IPS-15b (cell line): ENCODE measurements around the gene TEAD2.
A peak's percentile ranks its signal among the peaks of the same experiment; 100 is the strongest.

Source experiments
- H3K27me3 ChIP-seq: one replicate; pipeline ENCODE4 v1.6.1; 2013; ENCODE audit warnings: low read length; ENCODE audit not compliant: control insufficient read depth, insufficient read depth
- H3K36me3 ChIP-seq: one replicate; pipeline ENCODE4 v1.6.1; 2013; ENCODE audit warnings: low read length; ENCODE audit not compliant: control insufficient read depth, insufficient read depth
- H3K4me1 ChIP-seq: one replicate; pipeline ENCODE4 v1.6.1; 2013; ENCODE audit warnings: mild to moderate bottlenecking, low read length; ENCODE audit not compliant: control insufficient read depth, insufficient read depth
- H3K4me3 ChIP-seq: one replicate; pipeline ENCODE4 v1.5.1; 2013; ENCODE audit warnings: low read depth, low read length
- H3K9ac ChIP-seq: one replicate; pipeline ENCODE4 v1.6.1; 2013; ENCODE audit warnings: low read depth, mild to moderate bottlenecking, low read length
- H3K9me3 ChIP-seq: one replicate; pipeline ENCODE4 v1.6.1; 2013; ENCODE audit warnings: mild to moderate bottlenecking, low read length; ENCODE audit not compliant: control insufficient read depth, insufficient read depth

TEAD2 gene

GRCh38 chr19:49340865-49341718 is 21.1 kb downstream of the TEAD2 start:
- Histone ChIP-seq H3K9ac (no peak overlapping the region), H3K27me3 (peaks cover 17% of the 10 kb centered on the region), H3K4me1 (peaks cover 4% of the 10 kb centered on the region), H3K4me3 (no peak overlapping the region), H3K36me3 (peaks cover 33% of the 10 kb centered on the region), H3K9me3 (no peaks in the 10 kb centered on the region)

DNA sequence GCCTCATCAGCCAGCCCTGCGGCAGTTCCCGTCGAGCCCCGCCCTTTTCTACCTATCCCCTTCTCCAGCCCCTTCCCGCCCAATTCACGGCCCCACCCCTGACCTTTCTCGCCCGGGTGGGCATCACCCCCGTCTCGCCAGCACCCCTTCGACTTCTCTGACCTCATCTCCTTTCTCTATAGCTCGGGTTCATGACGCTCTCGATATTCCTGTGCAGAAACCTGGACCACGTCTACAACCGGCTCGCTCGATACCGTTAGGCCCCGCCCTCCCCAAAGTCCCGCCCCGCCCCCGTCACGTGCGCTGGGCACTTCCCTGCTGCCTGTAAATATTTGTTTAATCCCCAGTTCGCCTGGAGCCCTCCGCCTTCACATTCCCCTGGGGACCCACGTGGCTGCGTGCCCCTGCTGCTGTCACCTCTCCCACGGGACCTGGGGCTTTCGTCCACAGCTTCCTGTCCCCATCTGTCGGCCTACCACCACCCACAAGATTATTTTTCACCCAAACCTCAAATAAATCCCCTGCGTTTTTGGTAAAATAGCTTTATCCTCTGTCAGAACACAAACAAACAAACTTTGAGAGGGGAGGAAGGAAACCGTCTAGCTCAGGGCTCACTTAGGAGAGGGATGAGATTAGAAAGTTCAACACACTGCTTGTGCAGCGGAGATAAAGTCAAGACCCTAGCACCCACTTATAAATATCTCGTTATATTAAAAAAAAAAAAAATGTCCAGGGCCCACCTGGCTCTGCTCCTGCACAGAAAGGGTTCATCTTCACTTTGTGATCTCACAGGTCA is 21.9 kb downstream of the TEAD2 start:
- Histone ChIP-seq H3K4me3 (peak overlapping the region; percentile 51), H3K27me3 (peaks cover 17% of the 10 kb centered on the region), H3K9ac (no peak overlapping the region), H3K36me3 (peaks cover 29% of the 10 kb centered on the region), H3K4me1 (peaks cover 5% of the 10 kb centered on the region), H3K9me3 (no peaks in the 10 kb centered on the region)

- H3K9me3 ChIP-seq = no peaks in the 10 kb centered on the region
- peak overlapping the region; percentile 69 for H3K4me3 ChIP-seq
- H3K27me3 ChIP-seq = peaks cover 17% of the 10 kb centered on the region
- H3K4me1 ChIP-seq = peaks cover 5% of the 10 kb centered on the region
- H3K9ac ChIP-seq = no peak overlapping the region
- peaks cover 21% of the 10 kb centered on the region for H3K36me3 ChIP-seq
These were observed 22.7 kb downstream of the TEAD2 start for GRCh38 chr19:49339301-49340068.

- H3K9me3 ChIP-seq = no peaks in the 10 kb centered on the region
- peaks cover 5% of the 10 kb centered on the region for H3K4me1 ChIP-seq
- H3K4me3 ChIP-seq = peak overlapping the region; percentile 71
- H3K27me3 ChIP-seq = peaks cover 17% of the 10 kb centered on the region
- H3K9ac ChIP-seq = no peak overlapping the region
- peaks cover 19% of the 10 kb centered on the region for H3K36me3 ChIP-seq
These were observed 23.4 kb downstream of the TEAD2 start for GRCh38 chr19:49338691-49339300.

GRCh38 chr19:49338023-49338677 is 24.1 kb downstream of the TEAD2 start:
- Histone ChIP-seq H3K27me3 (peaks cover 17% of the 10 kb centered on the region), H3K4me3 (peak overlapping the region; percentile 71), H3K9ac (no peak overlapping the region), H3K36me3 (peaks cover 14% of the 10 kb centered on the region), H3K9me3 (no peaks in the 10 kb centered on the region), H3K4me1 (peaks cover 5% of the 10 kb centered on the region)

GRCh38 chr19:49337267-49338022 is 24.8 kb downstream of the TEAD2 start:
- H3K4me1 ChIP-seq = peaks cover 5% of the 10 kb centered on the region

GRCh38 chr19:49336482-49337266 is 25.5 kb downstream of the TEAD2 start:
- Histone ChIP-seq H3K4me3 (no peak overlapping the region), H3K9ac (no peak overlapping the region)

More at GRCh38 chr19:49337267-49338022, 24.8 kb downstream of the TEAD2 start:
- Histone ChIP-seq H3K9me3 (no peaks in the 10 kb centered on the region), H3K4me3 (peak overlapping the region; percentile 71), H3K36me3 (peaks cover 8% of the 10 kb centered on the region), H3K27me3 (peaks cover 17% of the 10 kb centered on the region), H3K9ac (no peak overlapping the region)

GRCh38 chr19:49335784-49336481 is 26.3 kb downstream of the TEAD2 start:
- H3K36me3 ChIP-seq = no peaks in the 10 kb centered on the region
- H3K9ac ChIP-seq = no peak overlapping the region
- peaks cover 17% of the 10 kb centered on the region for H3K27me3 ChIP-seq
- no peak overlapping the region for H3K4me3 ChIP-seq
- no peaks in the 10 kb centered on the region for H3K9me3 ChIP-seq
- peaks cover 5% of the 10 kb centered on the region for H3K4me1 ChIP-seq

More at GRCh38 chr19:49336482-49337266, 25.5 kb downstream of the TEAD2 start:
- Histone ChIP-seq H3K36me3 (peaks cover 4% of the 10 kb centered on the region), H3K9me3 (no peaks in the 10 kb centered on the region), H3K4me1 (peaks cover 5% of the 10 kb centered on the region), H3K27me3 (peaks cover 17% of the 10 kb centered on the region)

DNA sequence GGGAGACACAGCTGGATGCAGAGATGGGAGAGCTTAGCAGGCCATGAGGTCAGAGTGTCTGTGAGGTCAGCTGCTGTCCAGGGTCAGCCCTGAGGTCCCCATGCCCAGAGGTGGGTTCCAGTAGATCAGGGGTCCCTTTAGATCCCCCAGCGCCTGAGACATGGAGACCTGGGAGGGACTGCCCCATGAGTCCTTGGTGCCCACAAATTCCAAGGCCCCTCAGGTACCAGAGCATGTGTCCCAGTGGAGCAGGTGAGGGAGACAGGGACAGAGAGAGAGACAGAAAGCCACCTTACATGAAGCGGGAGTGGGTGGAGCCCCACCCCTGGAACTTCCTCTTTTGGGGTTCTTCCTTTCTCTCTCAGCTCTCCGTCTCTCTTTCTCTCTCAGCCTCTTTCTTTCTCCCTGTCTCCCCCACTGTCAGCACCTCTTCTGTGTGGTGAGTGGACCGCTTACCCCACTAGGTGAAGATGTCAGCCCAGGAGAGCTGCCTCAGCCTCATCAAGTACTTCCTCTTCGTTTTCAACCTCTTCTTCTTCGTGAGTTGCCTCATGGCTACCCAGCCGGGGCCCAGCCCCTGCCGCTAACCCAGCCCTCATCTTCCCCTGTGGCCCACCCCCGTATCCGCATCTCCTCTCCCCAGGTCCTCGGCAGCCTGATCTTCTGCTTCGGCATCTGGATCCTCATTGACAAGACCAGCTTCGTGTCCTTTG is 27.0 kb downstream of the TEAD2 start, which contains the start of gene CD37:
Gene CD37 (plus strand): TSS at position 336 of the 713 bp plus-strand sequence. CDS start 135 bp downstream, at position 471.
- H3K27me3 ChIP-seq = peaks cover 17% of the 10 kb centered on the region
- no peak within 1 kb of the TSS for H3K9ac ChIP-seq
- peaks cover 2% of the 10 kb centered on the region for H3K4me1 ChIP-seq
- H3K4me3 ChIP-seq = no peak within 1 kb of the TSS
- no peaks in the 10 kb centered on the region for H3K36me3 ChIP-seq
- no peaks in the 10 kb centered on the region for H3K9me3 ChIP-seq
